IMR-90 (cell line): ENCODE data around the gene IL2RA. TPM values are rescaled to one million over a fixed set of nuclear protein-coding genes. Genes with fewer than 3 reads are reported as not detected.

Experiments
- ATAC-seq: fragments of 200-7000 bp; cut with Tn5 transposase; 2 replicates; pipeline ENCODE4 v1.9.1; 2020; ENCODE audit warnings: low read depth, mild to moderate bottlenecking, moderate library complexity
- BruUV-seq: library from RNA; stranded (reverse); fragments of 400-500 nt; replicated peaks from 2 replicates; lab custom pipeline; 2021; lab: Mats Ljungman, UMichigan
- CTCF ChIA-PET: fragments of 300-600 bp; formaldehyde crosslinking; extraction: SDS; loops from one replicate; lab custom pipeline; 2021; ENCODE audit warnings: antibody characterized with exemption; lab: Yijun Ruan, JAX
- POLR2A ChIA-PET: fragments of 300-600 bp; sonication (Branson Sonifier 250); formaldehyde crosslinking; loops from one replicate; lab custom pipeline; 2022; ENCODE audit warnings: antibody characterized with exemption; ENCODE audit not compliant: unreplicated experiment; lab: Charles Lee
- DNase-seq: peaks from one replicate; pipeline ENCODE4 v3.0.0; 2013
- H2AFZ ChIP-seq: replicated peaks from 2 replicates; pipeline ENCODE3; 2013; ENCODE audit warnings: low read length, mild to moderate bottlenecking; ENCODE audit not compliant: poor library complexity
- H2AK5ac ChIP-seq: 2 replicates; pipeline ENCODE4 v1.6.1; 2013; ENCODE audit warnings: low read depth, low read length, inconsistent platforms
- H2AK9ac ChIP-seq: replicated peaks from 2 replicates; pipeline ENCODE3; 2013; ENCODE audit warnings: mild to moderate bottlenecking, low read depth, low read length, moderate library complexity; ENCODE audit not compliant: poor library complexity
- H2BK120ac ChIP-seq: 2 replicates; pipeline ENCODE4 v1.6.1; 2013; ENCODE audit warnings: low read depth, low read length, inconsistent platforms
- H2BK15ac ChIP-seq: 3 replicates; pipeline ENCODE4 v1.6.1; 2013; ENCODE audit warnings: low read depth, low read length, inconsistent platforms
- H2BK20ac ChIP-seq: 2 replicates; pipeline ENCODE4 v1.6.1; 2013; ENCODE audit warnings: low read depth, mild to moderate bottlenecking, inconsistent platforms, low read length, moderate library complexity
- H2BK5ac ChIP-seq: 2 replicates; pipeline ENCODE4 v1.6.1; 2013; ENCODE audit warnings: mild to moderate bottlenecking, low read depth, low read length, inconsistent platforms; ENCODE audit not compliant: poor library complexity, severe bottlenecking
- H3K14ac ChIP-seq: replicated peaks from 2 replicates; pipeline ENCODE4 v1.6.1; 2013; ENCODE audit warnings: low read depth, low read length, inconsistent platforms
- H3K18ac ChIP-seq: 2 replicates; pipeline ENCODE4 v1.6.1; 2013; ENCODE audit warnings: low read depth, low read length, control low read depth
- H3K23ac ChIP-seq: 2 replicates; pipeline ENCODE4 v1.6.1; 2013; ENCODE audit warnings: low read depth, low read length, inconsistent platforms
- H3K27ac ChIP-seq: 2 replicates; pipeline ENCODE4 v1.5.1; 2013; ENCODE audit warnings: mild to moderate bottlenecking, control low read depth, low read length; ENCODE audit not compliant: insufficient read depth
- H3K27me3 ChIP-seq: 2 replicates; pipeline ENCODE4 v1.6.1; 2013; ENCODE audit warnings: low read length; ENCODE audit not compliant: control insufficient read depth, insufficient read depth
- H3K36me3 ChIP-seq: 2 replicates; pipeline ENCODE4 v1.6.1; 2013; ENCODE audit warnings: low read length, mixed read lengths; ENCODE audit not compliant: control insufficient read depth, insufficient read depth
- H3K4ac ChIP-seq: 2 replicates; pipeline ENCODE4 v1.6.1; 2013; ENCODE audit warnings: low read depth, low read length, inconsistent platforms
- H3K4me1 ChIP-seq: 2 replicates; pipeline ENCODE4 v1.6.1; 2013; ENCODE audit warnings: low read length, mixed read lengths; ENCODE audit not compliant: control insufficient read depth, insufficient read depth
- H3K4me2 ChIP-seq: 2 replicates; pipeline ENCODE4 v1.6.1; 2013; ENCODE audit warnings: low read depth, mild to moderate bottlenecking, control low read depth, low read length, moderate library complexity
- H3K4me3 ChIP-seq: 2 replicates; pipeline ENCODE4 v1.5.1; 2013; ENCODE audit warnings: low read depth, mild to moderate bottlenecking, control low read depth, low read length, moderate library complexity; ENCODE audit not compliant: insufficient read depth
- H3K56ac ChIP-seq: 2 replicates; pipeline ENCODE4 v1.6.1; 2013; ENCODE audit warnings: low read length, inconsistent platforms; ENCODE audit not compliant: insufficient read depth; ENCODE audit errors: extremely low read depth
- H3K79me1 ChIP-seq, 2 experiments: 2 replicates each; pipeline ENCODE4 v1.6.1; 2013; ENCODE audit warnings: low read length in 2 of 2, inconsistent platforms in 1 of 2, low read depth in 1 of 2
- H3K9ac ChIP-seq: 2 replicates; pipeline ENCODE4 v1.6.1; 2013; ENCODE audit warnings: low read depth, low read length, control low read depth
- H3K9me1 ChIP-seq: 2 replicates; pipeline ENCODE4 v1.6.1; 2013; ENCODE audit warnings: low read length, inconsistent platforms; ENCODE audit not compliant: insufficient read depth
- H3K9me3 ChIP-seq: 2 replicates; pipeline ENCODE4 v1.6.1; 2013; ENCODE audit warnings: low read length; ENCODE audit not compliant: control insufficient read depth, insufficient read depth
- H4K20me1 ChIP-seq: 2 replicates; pipeline ENCODE4 v1.6.1; 2013; ENCODE audit warnings: low read length, inconsistent platforms; ENCODE audit not compliant: insufficient read depth
- H4K5ac ChIP-seq: 2 replicates; pipeline ENCODE4 v1.6.1; 2013; ENCODE audit warnings: mild to moderate bottlenecking, low read depth, low read length, control low read depth
- H4K8ac ChIP-seq, 2 experiments: 2 replicates each; pipeline ENCODE4 v1.6.1; 2013; ENCODE audit warnings: low read depth in 2 of 2, low read length in 2 of 2, control low read depth in 1 of 2, inconsistent platforms in 1 of 2
- H4K91ac ChIP-seq: 2 replicates; pipeline ENCODE4 v1.6.1; 2013; ENCODE audit warnings: low read depth, low read length, inconsistent platforms; ENCODE audit not compliant: insufficient read depth
- BHLHE40 ChIP-seq: fragments of 150-350 bp; IDR thresholded peaks from 2 replicates; pipeline ENCODE4 v1.6.1; 2016; ENCODE audit warnings: mild to moderate bottlenecking, low read depth, low read length
- MXI1 ChIP-seq: IDR thresholded peaks from 2 replicates; pipeline ENCODE4 v1.6.1; 2012; ENCODE audit warnings: low read depth, mild to moderate bottlenecking, low read length, moderate library complexity, borderline replicate concordance
- WGBS, 2 experiments: methylation state at CpG; one replicate each; pipeline versions ENCODE4 v1.1.5 to v1.1.7; 2013; ENCODE audit warnings: missing lambda C conversion rate in 2 of 2; ENCODE audit not compliant: insufficient read length in 1 of 2; ENCODE audit errors: extremely low coverage in 2 of 2; 5-methylcytosine and 5-hydroxymethylcytosine counted together
- dilution Hi-C: fragments of 300-500 bp; cut with HindIII; formaldehyde crosslinking; loops from one replicate; pipeline ENCODE4 v1.14.3; 2018; ENCODE audit warnings: low sequenced_read_pairs; ENCODE audit not compliant: unreplicated experiment
- in situ Hi-C: fragments of 300-500 bp; cut with MboI; formaldehyde crosslinking; loops from 3 replicates; pipeline ENCODE4 v1.14.3; 2019; ENCODE audit warnings: low sequenced_read_pairs, inconsistent platforms, mixed read lengths
- intact Hi-C: fragments of 100-400 bp; cut with micrococcal nuclease; formaldehyde crosslinking; loops from 2 replicates; pipeline ENCODE4 v1.10.0; 2022
- polyA plus RNA-seq, 3 experiments: library from polyadenylated mRNA; depleted of rRNA; stranded (reverse); fragments of >200 nt; gene quantifications; 2 replicates each; pipeline ENCODE4 v1.2.3, GENCODE V29; 2012; ENCODE audit warnings: low replicate concordance in 1 of 3
- total RNA-seq: library from RNA; depleted of rRNA; stranded (reverse); fragments of >200 nt; gene quantifications from 2 replicates; pipeline ENCODE4 v1.2.3, GENCODE V29; 2012

The IL2RA gene
- total and polyA plus RNA-seq, 2 of the 4 experiments (the other 2 are of a cell fraction), result not detected

DNA sequence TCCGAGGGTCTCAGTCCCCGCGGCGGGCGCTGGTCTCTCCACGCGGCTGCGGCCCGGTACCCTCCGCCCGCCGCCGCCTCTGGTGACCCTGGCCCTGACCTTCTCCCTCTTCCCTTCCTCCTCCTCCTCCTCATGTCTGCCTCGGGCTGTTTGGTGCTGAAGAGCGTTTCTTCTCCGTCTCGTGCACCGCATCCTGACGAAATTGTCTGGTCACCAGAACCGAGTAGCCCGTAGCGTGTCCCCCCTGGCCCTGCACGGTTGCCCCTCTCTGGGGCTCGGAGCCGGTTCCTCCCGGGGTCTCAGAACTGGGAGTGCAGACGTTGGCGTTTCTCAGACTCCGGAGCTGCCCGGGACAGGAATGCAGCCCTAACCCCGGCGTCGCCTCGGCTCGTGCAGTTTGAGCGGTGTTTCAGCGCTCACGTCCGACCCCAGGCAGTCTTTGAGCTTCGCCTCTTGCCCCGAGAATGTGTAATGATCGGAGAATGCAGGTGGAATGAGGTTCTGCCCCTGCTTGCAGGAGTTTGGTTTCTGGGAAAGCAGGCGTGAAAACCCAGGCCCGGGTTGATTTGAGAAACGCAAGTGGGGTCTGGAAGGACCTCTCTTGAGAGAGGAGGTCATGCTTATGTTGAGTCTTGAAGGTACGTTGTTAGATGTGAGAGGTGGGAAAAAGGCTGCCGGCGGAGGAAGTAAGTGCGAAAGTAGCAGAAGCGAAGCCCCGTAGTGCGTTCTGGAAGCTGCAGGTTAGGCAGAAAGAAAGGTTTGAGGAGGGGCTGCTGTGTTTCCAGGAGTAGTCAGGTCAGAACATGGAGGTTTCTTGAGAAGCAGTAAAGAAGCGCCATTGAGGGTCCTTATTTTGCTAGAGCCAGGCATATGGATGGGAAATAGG lies 27.4 kb upstream of the IL2RA start:
- WGBS, 2 experiments, result 1% methylated on average over 29 of the region's 53 CpGs; no CpG with 5 or more reads in 1 of the 2 experiments

More for the DNA sequence above, 27.4 kb upstream of the IL2RA start:
- H3K4ac ChIP-seq, result peak overlapping the region; percentile 38; the same call in 1 of the 2 replicates
- no peaks in the 10 kb centered on the region for H3K9me3 ChIP-seq
- peak overlapping the region; percentile 76 for H4K91ac ChIP-seq
- no peak overlapping the region for H2BK15ac ChIP-seq
- H3K23ac ChIP-seq, result peak overlapping the region; percentile 79
- POLR2A ChIA-PET, result no interaction called here
- peak overlapping the region; percentile 98 for H3K9ac ChIP-seq
- TSS peak; percentile 13 for BruUV-seq
- H3K18ac ChIP-seq, result 0 out of 2 replicates have a peak overlapping the region, but pooled peaks have one; percentile 42
- no peaks in the 10 kb centered on the region for H3K27me3 ChIP-seq
- peak overlapping the region; percentile 43 to 85; a peak in 3 of 4 replicates for H4K8ac ChIP-seq
- CTCF ChIA-PET, result interaction anchor here (0.6 to 1.7 kb wide), 2 partner anchors 144 to 312 kb away, joined by 5 read pairs; no protein-coding TSS in a partner anchor
- peak overlapping the region; percentile 66 for H4K5ac ChIP-seq
- H2BK120ac ChIP-seq, result no peak overlapping the region
- H3K14ac ChIP-seq, result peak overlapping the region; percentile 81
- peak overlapping the region; percentile 91 for H2AK9ac ChIP-seq
- H3K4me3 ChIP-seq, result peak overlapping the region; percentile 99
- TF ChIP-seq BHLHE40 (peak; percentile 60; the same call in 1 of the 2 replicates), MXI1 (no peak)
- peak; percentile 8 for ATAC-seq
- H2AFZ ChIP-seq, result peak overlapping the region; percentile 87
- intact Hi-C loops (loop anchor here (2.0 kb wide), 2 partner anchors 75 to 141 kb away; no protein-coding TSS in a partner anchor), dilution Hi-C loops (no loop called here), in situ Hi-C loops (no loop called here)
- peaks cover 13% of the 10 kb centered on the region for H3K4me1 ChIP-seq
- peak overlapping the region; percentile 59 for H2AK5ac ChIP-seq
- peaks cover 2 to 31% of the 10 kb centered on the region in 2 experiments for H3K79me1 ChIP-seq
- H4K20me1 ChIP-seq, result peaks cover 47% of the 10 kb centered on the region
- H3K56ac ChIP-seq, result peak overlapping the region; percentile 47
- H3K36me3 ChIP-seq, result no peaks in the 10 kb centered on the region
- H3K9me1 ChIP-seq, result no peaks in the 10 kb centered on the region
- peak overlapping the region; percentile 22 for H2BK5ac ChIP-seq
- peak overlapping the region; percentile 91 for H3K27ac ChIP-seq
- DNase-seq, result no peak
- H3K4me2 ChIP-seq, result peak overlapping the region; percentile 99
- no peak overlapping the region for H2BK20ac ChIP-seq
